CD4-positive, alpha-beta T cell treated with Interleukin-4 for 4 hours (primary cell): Measurements from ENCODE around the gene EFNA1.

ENCODE experiments used
- DNase-seq: peaks from one replicate; pipeline ENCODE4 v3.0.0-alpha.2; 2020

EFNA1 gene

GRCh38 chr1:155127105-155127966, at the start of gene EFNA1:
TSS of gene EFNA1 (plus strand) at chr1:155127876. CDS start at chr1:155127978, 102 bp downstream.
- peak; percentile 5 for DNase-seq

DNA sequence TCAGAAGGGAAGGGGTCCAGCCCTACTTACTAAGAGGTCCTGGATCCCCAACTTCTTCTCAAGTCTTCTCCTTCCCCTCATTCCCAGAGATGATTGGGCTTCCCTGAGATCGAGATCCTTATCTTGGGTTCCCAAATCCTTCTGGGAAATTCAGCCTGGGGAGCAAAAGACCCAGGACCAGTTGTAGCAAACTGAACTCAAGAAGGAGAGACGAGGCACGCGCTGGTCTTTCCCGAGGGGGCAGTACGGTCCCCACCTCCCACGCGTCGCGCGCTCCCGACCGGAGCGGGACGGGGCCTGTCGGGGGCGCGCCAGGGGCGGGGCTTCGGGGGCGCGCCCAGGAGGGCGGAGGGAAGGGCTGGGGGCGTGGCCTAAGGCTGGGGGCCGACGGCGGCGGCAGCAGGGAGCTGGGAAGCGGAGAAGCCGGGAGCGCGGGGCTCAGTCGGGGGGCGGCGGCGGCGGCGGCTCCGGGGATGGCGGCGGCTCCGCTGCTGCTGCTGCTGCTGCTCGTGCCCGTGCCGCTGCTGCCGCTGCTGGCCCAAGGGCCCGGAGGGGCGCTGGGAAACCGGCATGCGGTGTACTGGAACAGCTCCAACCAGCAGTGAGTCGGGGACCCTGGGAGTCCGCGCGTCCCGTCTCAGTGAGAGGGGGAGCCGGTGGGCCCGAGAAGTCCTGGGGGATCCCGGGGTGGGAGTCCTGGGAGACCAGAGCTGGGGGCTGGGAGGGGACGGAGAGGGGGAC, 49.0 kb upstream of the EFNA1 start, which contains the start of gene EFNA3:
TSS of gene EFNA3 (plus strand) at position 369 of the 741 bp plus-strand sequence. CDS start at position 474, 105 bp downstream.
- peak; percentile 34 for DNase-seq

DNA sequence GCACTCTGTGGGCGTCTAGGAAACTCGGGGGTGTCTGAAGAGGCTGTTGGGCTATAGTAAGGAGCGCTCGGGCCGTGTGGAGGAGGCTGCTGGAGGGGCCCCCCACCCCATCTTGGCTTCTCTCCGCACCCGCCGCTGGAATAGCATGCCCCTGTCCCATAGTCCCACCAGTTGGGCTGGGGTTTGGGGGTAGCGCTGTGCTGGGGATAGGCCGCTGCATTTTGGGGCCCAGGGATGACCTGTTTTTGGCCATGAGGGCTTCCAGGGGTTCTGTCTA, 48.5 kb upstream of the EFNA1 start:
- DNase-seq = no peak

DNA sequence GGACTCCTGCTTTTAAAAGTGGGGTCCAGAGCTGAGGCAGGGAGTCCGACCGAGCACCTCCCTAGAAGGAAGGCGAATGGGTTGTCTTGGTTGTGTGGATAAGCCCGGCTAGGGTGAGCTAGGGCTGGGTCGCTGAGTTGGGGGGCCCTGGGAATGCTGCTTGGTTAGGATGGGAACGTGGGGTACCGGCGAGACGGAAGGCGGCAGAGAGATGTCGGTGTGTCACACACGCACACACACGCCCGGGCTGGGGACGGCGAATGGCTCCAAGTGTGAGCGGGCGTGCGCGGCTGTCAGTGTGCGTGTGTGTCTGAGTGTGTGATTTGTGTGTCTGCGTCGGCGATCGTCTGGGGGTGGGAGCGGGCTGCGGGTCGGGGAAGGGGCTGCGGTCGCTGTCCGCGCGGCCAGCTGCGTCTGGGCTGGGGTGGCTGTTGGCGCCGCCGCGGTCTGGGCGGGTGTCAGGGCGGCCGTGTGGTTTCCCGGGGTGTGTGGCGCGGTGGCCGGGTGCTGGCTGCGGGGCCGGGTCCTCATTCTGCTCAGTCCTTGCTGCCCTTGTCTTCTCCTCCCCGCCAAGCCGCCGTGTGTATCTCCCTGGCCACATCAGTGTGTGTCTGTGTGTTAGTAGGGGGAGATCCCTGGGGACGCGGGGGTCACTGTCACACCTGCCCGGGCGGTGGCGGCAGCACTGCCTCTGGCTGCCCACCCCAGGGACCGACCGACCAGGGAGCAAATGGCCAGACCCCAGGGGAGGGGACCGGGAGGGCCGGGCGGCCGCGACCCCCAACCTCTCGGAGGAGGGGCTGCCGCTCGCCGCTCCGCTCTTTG, 48.0 kb upstream of the EFNA1 start:
- no peak for DNase-seq

- DNase-seq = no peak
Measured at GRCh38 chr1:155080312-155081228, 47.1 kb upstream of the EFNA1 start.

DNA sequence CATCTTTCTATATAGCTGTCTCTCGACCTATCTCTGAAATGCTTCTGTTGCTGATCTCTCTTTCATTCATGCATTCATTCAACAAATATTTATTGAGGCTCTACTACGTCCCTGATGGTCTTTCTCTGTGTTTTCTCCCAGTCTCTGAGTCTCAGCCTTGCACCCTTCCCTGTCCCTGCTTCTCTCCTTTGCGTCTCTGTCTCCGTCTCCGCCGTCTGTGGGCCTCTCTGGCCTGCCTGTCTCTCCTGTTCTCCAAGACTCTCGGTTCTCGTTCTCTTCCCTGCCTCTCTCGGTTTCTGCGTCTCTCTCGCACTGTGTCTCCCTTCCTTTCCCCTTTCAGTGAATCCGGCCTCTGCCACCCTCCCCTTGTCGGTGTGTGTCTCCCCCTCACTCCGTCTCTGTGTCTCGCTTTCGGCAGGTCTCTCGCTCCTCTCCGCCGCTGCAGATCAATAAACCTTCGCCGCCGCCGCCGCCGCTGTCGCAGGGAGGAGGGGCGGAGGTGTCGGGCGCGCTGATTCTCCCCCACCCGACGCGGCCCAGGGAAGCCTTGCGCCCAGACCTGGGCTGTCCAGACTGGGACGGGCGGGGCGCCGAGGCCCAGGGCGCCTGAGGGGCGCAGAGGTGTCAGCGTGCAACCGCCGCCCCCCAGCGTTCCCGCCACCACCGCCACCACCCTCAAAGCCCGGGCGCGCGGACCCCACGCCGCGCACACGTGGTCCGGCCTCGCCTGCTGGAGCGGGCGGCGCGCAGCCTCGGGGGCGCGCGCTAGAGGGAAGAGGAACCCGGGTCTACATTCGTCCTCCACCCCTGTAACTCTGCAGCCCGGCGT, 46.0 kb upstream of the EFNA1 start:
- no peak for DNase-seq

- no peak for DNase-seq
Measured at GRCh38 chr1:155082301-155083051, 45.2 kb upstream of the EFNA1 start.

DNA sequence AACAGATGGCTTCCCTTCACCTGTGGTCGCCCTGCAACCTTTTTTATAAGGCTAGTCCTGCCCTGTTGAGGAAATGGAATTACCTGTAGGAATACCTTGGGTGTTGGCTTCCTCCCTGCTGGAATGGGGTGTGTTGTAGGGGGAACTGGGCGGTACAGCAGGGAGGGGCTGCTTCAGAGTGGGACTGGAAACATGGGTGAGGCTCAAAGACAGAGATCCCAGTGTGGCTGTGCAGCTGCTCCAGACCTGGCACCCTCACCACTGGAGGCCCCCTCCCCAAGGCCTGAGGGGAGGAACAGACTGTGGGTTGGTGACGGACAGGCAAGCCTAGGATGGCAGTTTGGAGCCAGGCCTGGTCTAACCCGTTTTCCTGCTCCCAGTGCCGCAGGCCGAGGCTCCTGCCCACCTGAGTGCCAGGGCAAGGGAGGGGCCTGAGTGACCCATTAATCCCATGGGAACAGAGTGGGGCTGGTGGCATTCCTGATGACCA, 44.6 kb upstream of the EFNA1 start:
- DNase-seq = no peak

- DNase-seq = peak; percentile 21
Measured at GRCh38 chr1:155083865-155084721, 43.6 kb upstream of the EFNA1 start.

DNA sequence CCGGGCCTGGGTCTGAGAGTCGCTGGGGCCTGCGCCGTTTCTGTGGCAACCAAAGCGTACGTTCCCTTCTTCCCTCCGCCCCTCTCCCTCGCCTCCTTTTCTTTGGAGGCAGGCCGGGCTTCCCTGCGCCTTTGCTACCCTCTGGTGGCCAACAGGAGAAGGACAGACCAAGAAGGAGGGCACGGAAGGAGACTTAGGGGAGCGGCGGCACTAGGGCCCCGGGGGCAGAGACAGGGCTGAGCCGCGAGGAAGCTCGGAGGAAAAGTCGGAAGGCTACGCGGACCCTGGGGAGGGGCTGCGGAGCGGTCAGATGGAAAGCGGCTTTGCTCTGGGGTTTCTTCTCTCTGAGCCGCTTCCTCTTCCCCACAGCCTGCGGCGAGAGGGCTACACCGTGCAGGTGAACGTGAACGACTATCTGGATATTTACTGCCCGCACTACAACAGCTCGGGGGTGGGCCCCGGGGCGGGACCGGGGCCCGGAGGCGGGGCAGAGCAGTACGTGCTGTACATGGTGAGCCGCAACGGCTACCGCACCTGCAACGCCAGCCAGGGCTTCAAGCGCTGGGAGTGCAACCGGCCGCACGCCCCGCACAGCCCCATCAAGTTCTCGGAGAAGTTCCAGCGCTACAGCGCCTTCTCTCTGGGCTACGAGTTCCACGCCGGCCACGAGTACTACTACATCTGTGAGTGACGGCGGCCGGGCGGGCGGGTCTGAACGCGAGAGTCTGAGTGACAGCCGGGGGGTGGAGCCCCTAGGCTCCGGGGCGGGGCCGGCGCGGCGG, 42.8 kb upstream of the EFNA1 start:
- DNase-seq = peak; percentile 89

- DNase-seq = peak; percentile 82
Measured at GRCh38 chr1:155085504-155086127, 42.1 kb upstream of the EFNA1 start.

DNA sequence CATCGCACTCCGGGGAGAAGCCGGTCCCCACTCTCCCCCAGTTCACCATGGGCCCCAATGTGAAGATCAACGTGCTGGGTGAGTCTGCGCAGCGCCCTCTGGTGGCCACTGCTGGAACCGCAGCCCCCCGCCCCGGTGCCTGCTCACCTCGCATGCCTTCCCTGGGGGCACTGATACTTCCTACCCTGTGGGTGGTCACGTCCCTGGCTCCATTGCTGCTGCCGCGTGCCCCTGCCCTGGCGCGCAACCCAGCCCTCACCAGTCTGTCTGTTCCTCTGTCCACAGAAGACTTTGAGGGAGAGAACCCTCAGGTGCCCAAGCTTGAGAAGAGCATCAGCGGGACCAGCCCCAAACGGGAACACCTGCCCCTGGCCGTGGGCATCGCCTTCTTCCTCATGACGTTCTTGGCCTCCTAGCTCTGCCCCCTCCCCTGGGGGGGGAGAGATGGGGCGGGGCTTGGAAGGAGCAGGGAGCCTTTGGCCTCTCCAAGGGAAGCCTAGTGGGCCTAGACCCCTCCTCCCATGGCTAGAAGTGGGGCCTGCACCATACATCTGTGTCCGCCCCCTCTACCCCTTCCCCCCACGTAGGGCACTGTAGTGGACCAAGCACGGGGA, 41.4 kb upstream of the EFNA1 start:
- peak; percentile 71 for DNase-seq

GRCh38 chr1:155086856-155087535, 40.7 kb upstream of the EFNA1 start:
- no peak for DNase-seq

- peak; percentile 74 for DNase-seq
Measured at GRCh38 chr1:155091071-155092051, 36.3 kb upstream of the EFNA1 start.

DNA sequence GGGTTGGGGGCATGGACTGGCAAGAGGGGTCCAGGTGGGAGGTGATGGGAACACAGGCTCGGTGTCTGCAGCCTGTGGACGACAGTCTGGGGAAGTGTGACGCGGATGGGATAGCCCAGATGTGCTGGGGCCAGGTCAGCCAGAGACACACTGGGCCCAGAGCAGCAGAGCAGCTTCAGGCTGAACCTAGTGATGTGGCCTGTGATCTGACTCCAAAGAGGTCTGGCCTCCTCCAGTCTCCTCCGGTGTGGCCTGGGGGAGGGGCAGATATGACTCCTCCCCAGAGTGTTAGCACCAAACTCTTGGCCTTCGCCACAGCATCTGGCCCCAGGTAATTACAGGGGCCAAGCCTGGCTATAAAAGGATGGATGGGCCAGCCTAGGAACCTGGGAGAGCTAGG, 35.5 kb upstream of the EFNA1 start:
- DNase-seq = no peak

DNA sequence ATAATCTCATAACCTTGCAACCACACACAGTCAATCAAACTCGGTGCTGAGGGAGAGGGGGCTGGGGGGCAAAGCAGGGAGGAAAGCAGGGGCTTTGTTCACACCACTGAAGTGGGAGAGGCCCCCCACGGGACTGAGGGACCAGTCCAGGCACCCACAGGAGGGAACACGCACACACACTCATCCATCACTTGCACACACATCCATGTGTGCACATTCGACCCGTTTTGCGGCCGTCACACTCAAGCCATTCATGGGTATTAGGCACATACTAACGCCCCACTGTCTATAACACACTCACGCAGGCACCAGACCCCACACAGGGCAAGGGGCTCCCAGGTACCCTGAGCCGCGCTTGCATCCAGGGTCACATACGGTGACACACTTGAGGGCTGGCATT, 35.0 kb upstream of the EFNA1 start:
- DNase-seq = no peak
